ENCODE results near the gene ELOVL6. TPM values are rescaled to one million over a fixed set of nuclear protein-coding genes. Genes with fewer than 3 reads are reported as not detected.

Gene ELOVL6
- total and polyA plus RNA-seq, 8 donors = 3.2 to 27.9 (median 4.4) TPM

GRCh38 chr4:110154582-110154981, 43.8 kb downstream of the ELOVL6 start:
- no peak for DNase-seq
- Histone ChIP-seq H3K36me3 (no peaks in the 10 kb centered on the region), H3K9me3 (no peaks in the 10 kb centered on the region), H3K4me1 (peaks cover 0 to 6% (median 0%) of the 10 kb centered on the region in 4 donors), H3K4me3 (no peak overlapping the region), H3K27me3 (no peaks in the 10 kb centered on the region), H3K27ac (no peak overlapping the region)
- intact Hi-C loops (cut with DNase I; ENCODE audit: low total_unique reads) = no loop called here
- 74 to 92% (median 82%) methylated on average over 1 of the region's 1 CpG for WGBS, 5 donors
- no peak for TF ChIP-seq CTCF (IDR thresholded peaks at IDR 0.05)
- TF ChIP-seq POLR2AphosphoS5 (IDR thresholded peaks at IDR 0.05) = no peak
- no peak for TF ChIP-seq POLR2A (IDR thresholded peaks at IDR 0.05)
- no peak for TF ChIP-seq EP300 (IDR thresholded peaks at IDR 0.05)

- no peak for DNase-seq
- no peak overlapping the region for H3K27ac ChIP-seq
- intact Hi-C loops (cut with DNase I; ENCODE audit: low total_unique reads) = no loop called here
- no peak for TF ChIP-seq CTCF (IDR thresholded peaks at IDR 0.05)
- TF ChIP-seq POLR2A (IDR thresholded peaks at IDR 0.05) = no peak
- no peak for TF ChIP-seq POLR2AphosphoS5 (IDR thresholded peaks at IDR 0.05)
- TF ChIP-seq EP300 (IDR thresholded peaks at IDR 0.05) = no peak
- H3K4me1 ChIP-seq = no peaks in the 10 kb centered on the region
- WGBS, 5 donors = 84 to 91% (median 84%) methylated on average over 5 of the region's 5 CpGs
- no peaks in the 10 kb centered on the region for H3K27me3 ChIP-seq
- no peaks in the 10 kb centered on the region for H3K9me3 ChIP-seq
- H3K4me3 ChIP-seq = no peak overlapping the region
- H3K36me3 ChIP-seq = no peaks in the 10 kb centered on the region
Observed at GRCh38 chr4:110152386-110152785, 46.0 kb downstream of the ELOVL6 start.

- no peaks in the 10 kb centered on the region for H3K9me3 ChIP-seq
- no peaks in the 10 kb centered on the region for H3K27me3 ChIP-seq
- no peak overlapping the region for H3K27ac ChIP-seq
- intact Hi-C loops (cut with DNase I; ENCODE audit: low total_unique reads) = no loop called here
- H3K36me3 ChIP-seq = no peaks in the 10 kb centered on the region
- DNase-seq = no peak
- WGBS, 5 donors = 89 to 94% (median 91%) methylated on average over 7 of the region's 7 CpGs
- no peaks in the 10 kb centered on the region for H3K4me1 ChIP-seq
- H3K4me3 ChIP-seq = no peak overlapping the region
- TF ChIP-seq POLR2AphosphoS5 (IDR thresholded peaks at IDR 0.05) (no peak), POLR2A (IDR thresholded peaks at IDR 0.05) (no peak), EP300 (IDR thresholded peaks at IDR 0.05) (no peak), CTCF (IDR thresholded peaks at IDR 0.05) (no peak)
Observed at GRCh38 chr4:110149089-110149488, 49.3 kb downstream of the ELOVL6 start.

GRCh38 chr4:110142461-110142860, 56.0 kb downstream of the ELOVL6 start:
- Histone ChIP-seq H3K4me1 (no peaks in the 10 kb centered on the region), H3K4me3 (no peak overlapping the region), H3K27ac (no peak overlapping the region), H3K9me3 (no peaks in the 10 kb centered on the region), H3K36me3 (no peaks in the 10 kb centered on the region), H3K27me3 (no peaks in the 10 kb centered on the region)
- intact Hi-C loops (cut with DNase I; ENCODE audit: low total_unique reads) = no loop called here
- TF ChIP-seq POLR2A (IDR thresholded peaks at IDR 0.05) (no peak), CTCF (IDR thresholded peaks at IDR 0.05) (no peak), EP300 (IDR thresholded peaks at IDR 0.05) (no peak), POLR2AphosphoS5 (IDR thresholded peaks at IDR 0.05) (no peak)
- no peak for DNase-seq

All from stomach (tissue), 9 donors.